HG03442 (cell line): ENCODE data around the gene CNTN5.

Experiments
- ATAC-seq: cut with Tn5 transposase; IDR thresholded peaks from one replicate; pipeline ENCODE4 v1.9.1; 2021; ENCODE audit warnings: mild to moderate bottlenecking, moderate library complexity; ENCODE audit not compliant: unreplicated experiment

The CNTN5 gene

DNA sequence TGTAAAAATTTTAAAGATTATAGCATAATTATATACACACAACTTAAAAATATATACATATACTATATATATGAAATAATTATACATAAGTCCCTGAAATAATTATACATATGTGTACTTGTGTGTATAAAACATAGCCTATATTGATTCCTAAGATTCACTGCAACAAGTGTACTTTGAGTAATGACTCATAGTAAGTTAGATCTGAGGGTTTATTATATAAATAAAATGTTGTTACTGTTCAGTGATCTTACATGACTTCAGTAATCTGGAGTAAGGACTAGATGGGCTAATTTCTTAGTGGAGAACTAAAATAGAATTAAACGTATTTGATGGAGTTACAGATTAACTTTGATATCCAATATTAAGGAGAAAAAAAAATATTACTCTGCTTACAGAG, 350.5 kb downstream of the CNTN5 start:
- ATAC-seq, result no peak

DNA sequence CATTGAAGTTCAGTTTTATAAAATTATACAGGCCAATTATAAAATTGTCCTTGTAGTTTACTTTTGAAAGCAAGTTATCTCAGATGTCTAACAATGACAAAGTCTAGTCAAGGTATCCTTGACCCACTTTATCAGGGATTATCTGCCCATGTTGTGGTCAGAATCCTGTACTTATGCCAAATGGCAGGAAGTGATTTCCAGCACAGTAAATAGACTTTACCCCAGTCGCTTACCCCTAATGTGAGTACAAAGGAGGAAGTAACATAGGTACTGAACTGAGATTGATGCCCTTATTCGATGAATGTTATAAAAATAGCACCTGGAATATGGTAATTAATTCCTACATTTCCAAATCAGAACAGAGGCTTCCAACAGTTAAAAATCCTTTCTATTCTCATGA, 355.7 kb downstream of the CNTN5 start:
- no peak for ATAC-seq

DNA sequence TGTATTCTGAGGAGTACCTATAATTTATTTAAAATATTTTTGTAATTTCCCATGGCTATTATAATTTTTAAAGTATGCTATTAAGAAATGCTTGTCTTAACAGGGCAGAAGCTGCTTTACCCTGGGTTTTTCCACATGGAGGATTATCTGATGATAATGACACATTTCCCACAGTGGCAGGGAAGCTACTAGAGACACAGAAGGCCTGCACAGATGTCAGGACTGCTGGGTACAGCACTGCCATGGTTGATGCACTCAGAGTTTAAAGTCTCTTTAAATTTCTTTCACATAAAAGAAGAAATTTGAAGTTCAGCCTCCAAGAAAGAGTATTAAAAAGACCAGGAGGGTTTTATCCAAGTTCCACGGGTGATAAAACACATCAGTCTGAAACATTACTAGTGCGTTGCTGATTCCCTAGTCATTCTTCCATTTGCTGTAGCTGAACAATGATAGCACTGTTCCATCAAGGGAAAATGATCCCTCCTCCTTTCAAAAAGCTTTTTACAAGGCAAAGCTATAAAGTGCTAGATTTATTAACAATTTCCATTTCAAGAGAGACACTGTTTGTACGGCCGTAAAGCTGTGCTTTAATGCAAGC, 363.0 kb downstream of the CNTN5 start:
- no peak for ATAC-seq

DNA sequence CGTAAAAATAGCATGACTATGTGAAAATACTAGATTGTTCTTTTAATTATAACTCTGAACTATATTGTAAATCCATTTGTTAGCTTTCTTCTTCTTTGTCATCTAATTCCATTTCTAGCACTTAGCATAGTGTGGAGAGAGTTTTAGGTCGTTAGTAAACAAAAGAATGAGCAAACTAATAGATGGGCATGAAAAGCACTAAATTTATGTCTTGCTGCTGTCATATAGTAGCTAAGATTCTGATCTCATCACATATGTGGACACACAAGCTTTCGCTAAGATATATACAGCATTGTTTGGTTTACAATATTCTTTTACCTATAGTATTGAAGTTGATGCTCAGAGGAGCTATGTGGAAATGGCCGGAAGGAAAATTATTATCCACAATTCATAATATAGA, 370.5 kb downstream of the CNTN5 start:
- no peak for ATAC-seq

DNA sequence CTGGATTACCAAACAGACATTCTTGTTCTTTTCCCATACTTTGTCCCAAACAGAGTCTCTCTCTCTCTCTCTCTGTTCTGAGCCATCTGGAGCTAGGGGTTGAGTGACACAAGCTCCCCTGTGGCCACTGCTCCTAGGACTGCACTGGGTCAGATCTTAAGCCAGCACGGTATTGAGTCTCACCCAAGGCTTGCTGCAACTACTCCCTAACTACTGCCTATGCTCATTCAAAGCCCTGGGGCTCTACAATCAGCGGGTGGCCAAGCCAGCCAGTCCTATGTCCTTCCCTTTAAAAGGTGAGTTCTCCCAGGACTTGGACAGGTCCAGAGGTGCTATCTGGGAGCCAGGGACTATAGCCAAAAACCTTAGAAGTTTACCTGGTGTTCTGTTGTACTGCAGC, 385.6 kb downstream of the CNTN5 start:
- no peak for ATAC-seq

DNA sequence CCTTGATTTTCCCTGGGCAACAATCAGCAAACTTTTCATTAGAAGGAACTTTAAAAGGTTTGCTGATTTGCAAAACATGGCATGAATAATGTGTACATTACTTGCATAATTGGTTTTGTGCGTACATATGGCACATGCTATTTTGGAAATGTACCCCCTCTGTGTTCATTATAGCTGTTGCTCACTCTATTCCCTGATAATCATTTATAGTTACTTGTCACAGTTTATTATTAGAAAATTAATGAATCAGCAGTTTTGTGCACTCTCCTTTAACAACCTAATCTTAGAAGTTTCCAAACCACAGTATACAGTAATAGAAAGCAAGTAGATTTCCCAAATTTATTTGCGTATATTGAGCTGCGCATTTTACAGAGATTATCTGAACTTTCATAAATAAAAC, 389.9 kb downstream of the CNTN5 start:
- ATAC-seq, result no peak

DNA sequence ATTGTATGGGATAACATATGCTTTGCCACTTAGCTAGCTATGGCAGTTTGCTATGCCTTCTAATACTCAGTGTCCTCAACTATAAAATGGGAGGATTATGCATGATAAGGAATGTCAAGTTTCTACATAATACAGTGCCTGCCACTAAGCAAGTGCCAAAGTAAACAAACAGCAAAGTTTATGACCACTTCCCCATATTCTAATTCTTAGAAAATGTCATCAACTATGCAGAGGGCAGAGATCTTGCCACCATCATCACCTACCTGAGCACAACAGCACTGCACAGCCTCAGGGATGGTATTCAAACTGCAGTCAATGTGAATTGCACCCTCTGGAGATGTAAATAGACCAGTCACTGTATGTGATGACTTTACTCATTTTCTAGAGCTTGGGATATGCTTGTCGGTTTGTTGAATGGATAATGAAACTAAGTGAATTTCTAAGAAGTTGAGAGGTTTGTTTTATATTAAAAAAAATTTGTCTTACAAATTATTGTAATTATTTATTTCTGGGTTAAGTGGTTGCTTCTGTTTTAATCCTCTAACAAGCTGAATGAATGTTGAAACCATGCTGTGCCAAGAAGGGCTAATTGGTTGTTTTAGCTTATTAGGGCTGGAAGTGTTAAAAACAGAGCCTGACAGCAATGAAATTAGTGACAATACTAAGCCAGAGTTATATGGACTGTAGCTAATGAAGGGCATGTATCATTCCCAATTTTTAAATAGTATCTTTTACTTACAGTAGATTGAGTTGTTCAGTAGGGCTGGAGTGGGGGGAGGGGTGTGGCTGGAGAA, 398.4 kb downstream of the CNTN5 start:
- no peak for ATAC-seq

DNA sequence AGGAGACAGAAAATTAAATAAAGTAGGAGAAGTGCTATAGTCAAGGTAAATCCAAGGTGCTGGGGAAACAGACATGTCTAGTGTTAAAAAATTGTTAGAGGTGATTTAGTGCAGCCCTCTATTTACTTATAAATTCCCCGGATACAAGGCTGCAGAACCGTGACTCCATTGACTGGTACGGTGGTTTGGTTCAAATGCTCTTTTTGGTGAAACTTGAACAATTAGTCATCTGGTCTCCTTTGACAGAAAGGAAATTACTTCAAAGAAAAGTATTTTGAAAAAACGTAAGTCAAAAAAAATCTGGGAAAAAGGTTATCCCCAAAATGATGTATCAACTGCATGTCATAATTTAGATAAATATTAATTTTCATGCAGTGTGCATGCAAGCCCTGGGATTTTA, 399.2 kb downstream of the CNTN5 start:
- ATAC-seq, result no peak

DNA sequence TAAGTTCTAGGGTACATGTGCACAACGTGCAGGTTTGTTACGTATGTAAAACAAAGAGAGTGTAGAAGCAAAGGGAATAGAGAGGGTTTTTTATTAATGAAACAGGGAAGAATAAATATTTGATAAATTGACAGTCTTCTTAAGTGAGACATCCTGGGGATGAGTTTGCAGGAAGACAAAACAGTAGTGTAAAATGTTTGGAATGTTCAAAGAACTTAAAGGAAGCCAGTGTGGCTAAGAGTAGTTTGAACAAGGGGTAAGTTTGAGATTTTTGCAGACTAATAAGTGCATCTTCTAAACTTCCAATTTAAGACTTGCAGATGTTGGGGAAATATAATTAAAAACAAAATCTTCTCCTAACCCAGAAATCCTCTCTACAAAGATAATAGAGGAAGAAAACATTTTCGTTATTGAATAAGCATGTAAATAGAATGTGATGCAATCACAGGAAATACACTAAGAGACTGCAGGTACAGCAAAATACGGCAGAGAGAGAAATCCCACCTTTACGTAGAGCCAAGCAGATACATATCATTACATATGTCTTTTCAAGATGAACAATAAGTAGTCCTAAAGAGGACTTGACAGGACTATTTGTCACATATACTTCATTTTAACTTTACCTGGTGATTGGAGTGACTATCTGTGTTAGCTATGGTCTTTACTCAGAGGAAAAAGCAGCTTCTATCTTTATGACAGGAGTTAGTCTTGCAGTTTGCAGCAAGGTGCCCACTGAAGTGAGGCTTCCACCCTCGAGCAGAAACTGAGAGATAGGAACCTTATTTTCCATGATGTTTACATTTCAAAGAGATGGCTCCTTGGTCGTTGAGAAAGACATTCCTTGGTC, 402.1 kb downstream of the CNTN5 start:
- ATAC-seq, result no peak

DNA sequence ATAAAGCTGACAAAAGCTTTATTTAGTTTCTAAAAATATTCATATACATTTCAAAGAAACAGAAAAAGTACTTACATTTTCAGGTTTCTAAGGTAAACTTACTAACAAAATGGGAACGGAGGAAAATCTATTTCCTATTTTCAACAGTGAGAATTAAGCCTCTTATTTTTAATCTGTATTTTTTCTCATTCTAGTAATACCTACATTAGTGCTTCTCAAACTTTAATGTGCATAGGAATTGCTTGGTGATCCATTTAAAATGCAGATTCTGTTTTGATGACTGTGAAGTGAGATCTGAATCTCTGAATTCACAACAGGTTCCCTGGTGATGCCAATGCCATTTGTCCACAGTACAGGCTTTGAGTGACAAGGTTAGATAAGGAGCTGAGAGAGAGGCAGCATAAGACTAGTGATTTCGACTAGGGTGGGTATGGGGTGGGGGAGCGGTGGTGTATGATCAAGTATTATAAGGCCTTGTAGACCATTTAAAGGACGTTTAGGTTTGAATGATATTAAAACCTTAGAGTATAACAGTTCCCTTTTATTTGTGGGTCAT, 402.8 kb downstream of the CNTN5 start:
- ATAC-seq, result no peak

DNA sequence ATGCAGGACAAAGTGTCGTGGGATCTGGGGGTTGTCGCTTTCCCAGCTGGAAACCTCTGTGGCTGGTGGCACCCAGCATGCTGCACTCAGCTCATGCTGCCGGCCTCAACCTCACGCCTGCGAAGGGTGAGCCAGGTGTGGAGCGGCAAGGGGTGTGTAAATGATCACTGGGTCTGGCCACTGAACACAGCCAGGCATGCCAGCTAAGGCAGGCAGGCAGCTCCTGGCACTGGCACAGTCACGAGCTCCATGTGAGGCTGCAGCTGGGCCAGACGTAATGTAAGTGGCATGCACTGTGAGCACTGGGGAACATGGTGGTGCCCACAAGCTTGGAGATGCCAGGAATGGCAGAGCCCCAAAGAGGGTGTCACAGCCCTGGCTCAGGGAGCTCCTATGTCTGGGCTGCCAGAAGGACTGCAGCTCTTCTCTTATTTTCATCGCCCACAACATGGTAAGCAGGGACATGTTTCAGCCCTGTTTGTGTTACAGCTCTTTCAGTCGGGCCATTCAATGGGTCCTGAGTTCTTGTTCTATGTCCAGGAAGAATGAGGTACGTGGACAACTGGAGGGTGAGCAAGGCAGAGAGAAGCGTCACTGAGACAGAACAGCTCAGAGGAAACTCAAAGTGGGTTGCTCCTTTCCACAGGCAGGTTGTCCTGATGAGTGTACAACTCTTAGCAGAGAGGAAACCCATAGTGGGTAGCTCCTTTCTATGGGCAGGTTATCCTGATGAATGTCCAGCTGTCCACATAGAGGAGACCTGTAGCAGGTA, 403.8 kb downstream of the CNTN5 start:
- no peak for ATAC-seq

DNA sequence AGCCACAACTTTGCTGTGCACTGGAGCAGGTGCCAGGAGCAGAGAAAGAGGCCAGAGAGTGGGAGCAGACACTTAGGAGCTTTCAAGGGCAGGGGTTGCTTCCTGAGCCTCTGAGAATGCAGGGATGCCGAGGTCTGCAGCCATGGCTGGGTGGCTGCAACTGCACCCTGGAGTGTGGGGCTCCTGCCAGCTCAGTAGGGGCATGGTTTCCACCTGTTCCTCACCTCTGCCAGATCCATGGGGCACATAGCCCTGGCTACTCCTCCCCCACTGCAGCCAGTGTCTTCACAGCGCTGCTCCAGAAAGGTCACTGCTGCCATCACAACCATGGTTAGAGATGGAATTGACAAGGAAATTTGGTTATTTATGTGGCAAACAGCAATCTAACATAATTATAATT, 404.8 kb downstream of the CNTN5 start:
- ATAC-seq, result no peak

DNA sequence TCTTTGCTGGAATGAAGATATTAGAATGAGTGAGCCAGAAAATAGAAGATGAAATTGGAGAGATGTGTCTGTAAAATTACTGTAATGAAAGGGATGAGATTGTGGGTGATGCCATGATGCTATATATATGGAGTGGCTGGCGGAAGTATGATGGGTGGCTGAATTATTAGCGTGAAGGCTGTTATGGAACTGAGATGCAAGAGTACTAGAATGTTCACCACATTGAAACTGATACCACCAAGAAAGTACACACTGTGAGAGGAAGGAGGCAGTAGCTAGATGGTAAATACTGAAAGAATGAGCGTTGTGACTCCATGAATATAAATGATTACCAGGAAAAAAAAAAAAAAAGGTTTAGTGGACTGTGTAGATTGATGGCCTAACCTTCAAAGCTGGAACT, 411.9 kb downstream of the CNTN5 start:
- ATAC-seq, result no peak

DNA sequence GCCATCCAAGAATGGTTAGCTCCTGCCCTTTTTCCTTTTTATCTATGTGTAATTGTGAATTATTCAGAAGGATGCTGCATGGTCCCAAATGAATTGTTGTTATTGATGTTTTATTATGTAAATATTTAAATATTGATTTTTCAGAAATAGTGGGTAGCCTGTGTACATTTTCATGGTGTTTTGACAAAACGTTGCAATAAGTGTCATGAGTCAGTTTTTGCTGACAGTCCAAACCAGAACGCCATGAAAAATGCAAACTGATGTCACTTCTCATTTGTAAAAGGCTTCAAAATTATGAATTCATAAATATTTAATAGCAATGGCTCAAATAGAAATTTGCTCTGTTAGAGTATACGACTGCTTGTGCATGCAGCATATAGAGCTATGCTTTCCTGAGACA, 422.5 kb downstream of the CNTN5 start:
- ATAC-seq, result no peak

DNA sequence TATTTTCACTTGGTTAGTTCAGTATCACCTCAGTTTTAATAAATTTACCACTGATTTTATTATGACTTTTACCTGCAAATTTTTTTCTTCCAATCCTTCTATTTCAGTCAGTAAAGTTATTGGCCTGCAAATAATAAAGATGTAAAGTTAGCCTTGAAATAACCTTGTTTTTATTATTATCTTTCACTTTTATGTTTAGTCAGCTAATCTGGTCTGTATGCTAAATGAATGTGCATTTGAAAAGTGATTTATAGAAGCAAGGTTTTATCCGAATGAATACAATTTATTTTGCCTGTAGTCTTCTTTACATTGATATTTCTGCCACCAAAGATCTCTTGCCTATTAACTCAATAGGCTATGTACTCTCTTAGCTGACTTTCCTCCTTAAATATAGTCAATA, 425.7 kb downstream of the CNTN5 start:
- no peak for ATAC-seq

DNA sequence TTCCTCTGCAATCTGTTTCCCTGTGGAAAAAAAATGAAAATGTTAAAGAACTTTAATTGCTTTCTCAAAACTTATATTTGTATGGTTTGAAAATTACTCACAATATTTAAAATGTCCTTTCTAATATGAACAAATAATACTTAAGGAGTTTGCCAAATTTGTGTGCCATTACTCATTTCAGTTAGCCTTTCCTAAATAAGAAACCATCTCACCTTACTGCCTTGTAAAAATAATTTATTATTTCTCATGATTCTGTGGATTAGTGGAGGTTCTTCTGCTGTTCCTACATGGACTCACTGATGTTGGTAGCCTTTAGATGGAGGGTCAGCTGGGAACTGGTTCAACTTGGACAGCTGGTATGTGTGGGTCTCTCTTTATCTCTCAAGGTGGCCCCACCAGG, 428.6 kb downstream of the CNTN5 start:
- ATAC-seq, result no peak

DNA sequence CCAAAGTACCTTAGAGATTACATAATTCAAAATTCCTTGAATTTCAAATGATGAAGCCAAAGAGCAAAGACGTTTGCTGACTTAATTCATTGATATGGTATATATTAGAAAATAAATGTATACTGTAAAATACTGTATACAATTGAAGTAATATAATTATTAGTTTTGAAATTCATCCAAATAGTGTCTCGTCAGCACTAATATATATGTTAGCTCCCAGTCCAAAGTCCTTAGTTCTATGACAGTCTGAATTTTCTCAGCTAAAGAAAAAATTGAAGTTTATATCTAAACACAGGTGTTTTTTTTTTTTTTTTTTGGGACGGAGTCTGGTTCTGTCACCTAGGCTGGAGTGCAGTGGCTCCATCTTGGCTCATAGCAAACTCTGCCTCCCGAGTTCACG, 431.3 kb downstream of the CNTN5 start:
- no peak for ATAC-seq

DNA sequence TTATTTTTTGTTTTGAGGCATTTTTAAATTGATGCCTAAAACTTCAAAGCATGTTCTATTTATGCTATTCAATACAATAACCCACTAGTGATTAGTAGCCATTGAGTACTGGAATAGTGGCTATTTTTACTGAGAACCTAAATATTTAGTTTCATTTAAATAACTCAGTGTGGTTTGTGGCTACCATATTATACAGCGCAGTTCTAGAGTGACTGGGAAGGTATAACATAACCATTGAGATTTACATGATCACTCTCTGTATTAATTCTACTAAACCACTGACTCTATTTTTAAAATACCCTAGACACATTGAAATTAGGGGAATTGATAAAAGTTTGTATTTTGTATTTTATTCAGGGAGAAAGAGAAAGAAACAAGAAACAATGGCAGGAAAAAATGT, 441.2 kb downstream of the CNTN5 start:
- ATAC-seq, result no peak

DNA sequence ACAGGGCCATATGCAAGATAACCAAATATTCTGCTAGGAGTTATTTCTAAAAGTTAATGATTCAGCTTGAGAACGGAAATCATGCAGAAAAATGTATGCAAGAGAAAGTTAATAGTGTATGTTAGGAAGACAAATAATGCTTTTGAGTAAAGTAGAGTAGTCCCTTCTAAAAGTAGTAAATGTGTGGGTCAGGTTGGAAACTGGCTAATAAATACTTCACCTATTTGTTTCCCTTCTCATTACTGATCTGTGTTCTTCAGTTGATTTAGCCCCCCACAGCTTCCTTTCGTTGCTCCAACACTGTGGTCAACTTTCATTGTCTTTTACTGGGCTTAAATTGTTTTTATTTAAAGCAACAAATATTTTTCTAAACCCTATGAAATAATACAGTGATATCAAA, 444.2 kb downstream of the CNTN5 start:
- ATAC-seq, result no peak

DNA sequence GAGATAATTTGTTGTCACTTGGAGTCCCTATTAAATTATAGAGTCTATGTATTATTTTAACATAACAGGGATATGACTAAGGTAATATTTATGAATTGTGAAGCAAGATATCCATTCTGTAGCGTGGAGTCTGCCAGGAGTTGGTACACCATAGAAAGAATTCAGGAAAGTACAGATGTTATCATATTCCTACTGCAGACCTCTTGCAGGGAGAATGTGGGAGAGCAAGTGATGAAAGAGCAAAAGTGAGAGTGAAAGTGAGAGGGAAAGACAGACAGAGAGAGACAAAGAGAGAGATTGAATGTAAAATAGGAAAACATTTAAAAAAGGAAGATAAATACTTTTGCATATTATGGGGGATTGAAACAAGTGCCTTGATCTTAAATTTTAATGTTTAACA, 468.8 kb downstream of the CNTN5 start:
- no peak for ATAC-seq

DNA sequence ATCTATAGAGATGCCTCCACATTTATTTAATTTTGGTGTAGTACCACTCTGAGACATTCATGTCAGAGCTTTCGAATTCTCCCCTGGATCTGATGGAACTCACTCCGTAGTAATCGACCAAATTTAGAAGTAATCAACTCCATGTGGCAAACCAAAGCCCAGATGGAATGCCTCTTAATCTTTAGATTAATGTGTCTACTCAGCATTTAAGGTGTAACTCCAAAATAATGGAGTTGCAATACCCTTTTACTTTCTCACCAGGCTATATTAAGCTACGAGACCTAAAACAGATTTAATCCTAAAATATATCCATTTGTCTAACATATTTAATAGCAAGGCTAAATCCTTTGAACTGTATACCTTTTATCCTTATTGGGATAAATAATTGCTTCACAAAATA, 473.3 kb downstream of the CNTN5 start:
- ATAC-seq, result no peak
